Measurements from ENCODE around the gene KRTAP1-4. TPM values are rescaled to one million over a fixed set of nuclear protein-coding genes. Genes with fewer than 3 reads are reported as not detected.

KRTAP1-4 gene
- not detected in 5 replicates for total RNA-seq (2022; extraction: Qiagen RNA extraction)

GRCh38 chr17:41029633-41030245 lies at the start of gene KRTAP1-4:
KRTAP1-4 (minus strand) TSS chr17:41030195; CDS start chr17:41030078, 117 bp downstream.

DNA sequence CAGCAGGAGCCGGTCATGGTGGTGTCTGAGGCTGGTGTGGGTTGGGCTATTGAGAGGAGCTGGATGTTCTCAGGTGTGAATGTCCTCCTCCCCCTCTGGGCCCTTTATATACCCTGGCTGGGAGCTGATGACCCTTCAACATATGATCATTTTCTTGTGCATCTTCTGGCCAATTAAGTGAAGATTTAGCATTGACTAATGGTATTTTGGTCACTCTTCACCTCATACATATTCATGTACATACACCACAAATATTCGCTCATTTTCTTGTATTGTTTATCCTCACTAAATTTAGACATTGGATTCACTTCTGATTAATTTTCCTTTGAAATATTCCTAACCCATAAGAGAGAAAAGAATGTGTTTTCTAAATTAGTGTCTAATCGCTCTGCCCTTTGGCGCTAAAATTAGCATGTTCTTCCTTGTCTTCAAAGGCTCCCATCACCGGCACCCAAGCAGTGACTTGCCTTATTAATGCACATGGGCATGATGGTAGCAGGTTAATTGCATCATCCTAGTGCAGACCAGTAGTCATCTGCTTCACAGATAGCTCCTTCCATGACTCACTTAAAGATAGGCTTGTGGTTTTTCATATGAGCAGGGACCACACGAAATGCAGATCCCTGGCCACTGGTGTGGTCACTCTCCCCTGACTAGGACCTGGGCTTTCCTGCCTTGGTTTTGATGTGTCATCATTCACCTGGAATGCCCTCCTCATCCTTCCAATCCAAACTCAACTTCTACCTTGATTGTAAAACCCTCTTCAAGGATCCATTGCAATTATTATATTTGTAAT lies 36.0 kb upstream of the KRTAP1-4 start, which contains the start of gene KRTAP2-4:
Gene KRTAP2-4 (minus strand): TSS at position 51 of the 796 bp plus-strand sequence. CDS start 34 bp downstream, at position 17.

DNA sequence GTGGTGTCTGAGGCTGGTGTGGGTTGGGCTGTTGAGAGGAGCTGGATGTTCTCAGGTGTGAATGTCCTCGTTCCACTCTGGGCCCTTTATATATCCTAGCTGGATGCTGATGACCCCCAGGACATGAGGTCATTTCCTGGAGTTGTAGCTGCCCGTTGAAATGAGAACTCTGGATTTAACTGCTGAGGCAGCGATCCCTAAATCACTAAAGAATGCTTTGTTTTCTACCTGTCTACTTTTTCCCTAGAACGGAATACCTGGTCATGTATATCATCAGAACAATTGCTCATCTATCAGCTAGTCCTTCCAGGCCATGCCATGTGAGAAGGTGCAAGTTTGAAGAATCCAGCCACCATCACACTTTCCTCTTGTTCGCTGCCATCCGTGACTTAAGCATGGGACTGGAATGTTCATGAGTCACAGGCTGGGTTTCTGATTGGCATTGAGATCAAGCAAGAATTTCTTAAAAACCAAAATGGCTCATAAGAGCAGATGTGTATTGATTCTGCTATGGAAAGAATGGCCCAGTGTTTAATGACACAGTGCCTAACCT lies 30.1 kb upstream of the KRTAP1-4 start, which contains the start of gene KRTAP2-3:
Gene KRTAP2-3 (minus strand): TSS at position 63 of the 553 bp plus-strand sequence. CDS start 64 bp downstream, outside the sequence.

GRCh38 chr17:41055130-41055529 lies 25.1 kb upstream of the KRTAP1-4 start, which contains the start of gene KRTAP2-2:
KRTAP2-2 (minus strand) TSS chr17:41055230; CDS start chr17:41055211, 19 bp downstream.

GRCh38 chr17:41046735-41047465 lies 16.9 kb upstream of the KRTAP1-4 start, which contains the start of gene KRTAP2-1:
KRTAP2-1 (minus strand) TSS chr17:41047316; CDS start chr17:41047267, 49 bp downstream.

GRCh38 chr17:41040783-41041571 lies 11.0 kb upstream of the KRTAP1-4 start, which contains the start of gene KRTAP1-1:
KRTAP1-1 (minus strand) TSS chr17:41041450; CDS start chr17:41041397, 53 bp downstream.

DNA sequence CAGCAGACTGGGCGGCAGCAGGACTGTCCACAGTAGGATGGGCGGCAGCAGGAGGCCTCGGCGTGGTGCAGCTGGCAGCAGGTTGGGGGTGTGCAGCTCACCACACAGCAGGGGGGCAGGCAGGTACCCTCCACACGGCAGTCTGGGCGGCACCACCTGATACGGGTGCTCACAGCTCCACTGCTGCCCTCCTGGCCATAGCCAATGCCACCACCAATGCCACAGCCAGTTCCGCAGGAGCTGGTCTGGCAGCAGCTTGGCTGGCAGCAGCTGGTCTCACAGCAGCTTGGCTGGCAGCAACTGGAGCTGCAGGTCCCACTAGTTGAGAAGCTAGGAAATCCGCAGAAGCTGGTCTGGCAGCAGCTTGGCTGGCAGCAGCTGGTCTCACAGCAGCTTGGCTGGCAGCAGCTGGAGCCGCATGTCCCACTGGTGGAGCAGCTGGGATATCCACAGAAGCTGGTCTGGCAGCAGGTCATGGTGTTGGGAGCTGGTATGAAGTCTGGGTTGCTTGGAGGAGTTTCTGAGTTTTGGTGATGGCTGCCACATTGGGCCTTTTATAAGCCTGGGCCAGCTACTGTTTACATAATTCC lies 4.4 kb upstream of the KRTAP1-4 start, which contains the start of gene KRTAP1-3:
Gene KRTAP1-3 (minus strand): TSS at position 529 of the 590 bp plus-strand sequence. CDS start 53 bp downstream, at position 476.

GRCh38 chr17:41026715-41027471 lies 3.1 kb downstream of the KRTAP1-4 start, which contains the start of gene KRTAP1-5:
KRTAP1-5 (minus strand) TSS chr17:41027208; CDS start chr17:41027155, 53 bp downstream.

DNA sequence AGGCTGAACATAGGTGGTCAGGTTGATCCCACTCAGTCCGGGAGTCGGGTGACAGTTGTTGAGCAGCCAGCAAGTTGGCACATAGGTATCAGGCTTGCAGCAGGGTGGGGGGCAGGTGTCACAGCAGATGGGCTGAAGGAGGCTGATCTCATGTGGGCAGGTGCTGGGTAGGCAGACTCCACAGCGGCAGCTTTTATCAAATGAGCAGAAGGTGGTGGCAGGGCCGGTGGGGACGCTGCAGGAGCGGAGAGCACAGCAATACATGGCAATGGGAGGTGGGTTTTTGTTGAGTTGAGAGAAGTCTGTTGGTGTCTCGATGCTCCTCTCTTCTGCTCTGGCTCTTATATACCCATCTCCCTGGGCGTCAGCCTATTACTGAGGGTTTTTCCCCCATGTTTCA lies 21.2 kb downstream of the KRTAP1-4 start, which contains the start of gene KRTAP3-1:
Gene KRTAP3-1 (minus strand): TSS at position 318 of the 400 bp plus-strand sequence. CDS start 54 bp downstream, at position 264.

GRCh38 chr17:40999563-40999962 lies 30.4 kb downstream of the KRTAP1-4 start, which contains the start of gene KRTAP3-2:
KRTAP3-2 (minus strand) TSS chr17:40999906; CDS start chr17:40999853, 53 bp downstream.

DNA sequence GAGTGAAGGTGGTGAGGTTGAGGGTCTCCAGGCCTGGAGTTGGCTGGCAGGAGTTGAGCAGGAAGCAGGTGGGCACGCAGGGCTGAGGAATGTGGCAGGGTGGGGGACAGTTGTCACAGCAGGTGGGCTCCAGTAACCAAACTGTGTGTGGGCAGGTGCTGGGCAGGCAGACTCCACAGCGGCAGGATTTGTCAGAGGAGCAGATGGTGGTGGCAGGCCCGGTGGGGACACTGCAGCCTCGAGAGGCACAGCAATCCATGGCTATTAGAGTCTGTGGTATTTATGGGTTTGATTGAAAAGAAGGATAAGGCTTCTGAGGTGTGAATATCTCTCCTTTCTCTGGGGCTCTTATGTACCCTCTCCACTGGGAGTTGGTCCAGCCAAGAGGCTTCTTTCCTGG lies 36.2 kb downstream of the KRTAP1-4 start, which contains the start of gene KRTAP3-3:
Gene KRTAP3-3 (minus strand): TSS at position 326 of the 400 bp plus-strand sequence. CDS start 67 bp downstream, at position 259.

DNA sequence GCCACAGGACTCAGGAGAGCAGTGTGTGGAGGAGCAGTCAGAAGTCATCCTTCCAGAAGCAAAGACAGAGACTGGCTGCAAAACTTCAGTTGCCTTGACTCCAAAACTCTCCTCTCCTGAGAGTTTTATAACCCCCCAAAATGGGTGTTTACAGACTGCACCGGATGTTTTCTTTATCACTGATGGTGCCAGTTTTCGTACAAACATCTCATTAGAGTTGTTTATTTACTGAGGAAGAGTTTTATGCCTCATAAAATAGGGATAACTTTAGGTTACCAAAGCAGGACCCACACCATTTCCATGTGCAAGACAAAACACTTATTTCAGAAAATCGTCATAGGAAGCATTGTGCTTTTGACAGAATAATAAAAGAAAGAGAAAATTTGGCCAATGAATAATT lies 45.8 kb downstream of the KRTAP1-4 start, which contains the start of gene KRT40:
Gene KRT40 (minus strand): TSS at position 101 of the 400 bp plus-strand sequence. CDS start 53 bp downstream, at position 48.

Other genes starting within 250 kb of the KRTAP1-4 start
- gene KRT27, start 247.6 kb downstream of the KRTAP1-4 start, total RNA-seq (2022; extraction: Qiagen RNA extraction) = 0.06 TPM in 1 of 5 replicates, not detected in the others
- gene KRT28, start 230.2 kb downstream of the KRTAP1-4 start, total RNA-seq (2022; extraction: Qiagen RNA extraction) = not detected in 5 replicates
- gene KRT10, start 207.6 kb downstream of the KRTAP1-4 start, total RNA-seq (2022; extraction: Qiagen RNA extraction) = 61.8 to 120 TPM (median 113 TPM) in 5 replicates
- not detected in 5 replicates for gene KRT12, start 163.0 kb downstream of the KRTAP1-4 start, total RNA-seq (2022; extraction: Qiagen RNA extraction)
- 0.14 to 0.41 TPM (median 0.17 TPM) in 5 replicates for gene KRT20, start 145.0 kb downstream of the KRTAP1-4 start, total RNA-seq (2022; extraction: Qiagen RNA extraction)
- gene KRT23, start 92.5 kb downstream of the KRTAP1-4 start, total RNA-seq (2022; extraction: Qiagen RNA extraction) = 0.08 to 0.29 TPM (median 0.11 TPM) in 4 of 5 replicates, not detected in the other
- gene KRT39, start 63.2 kb downstream of the KRTAP1-4 start, total RNA-seq (2022; extraction: Qiagen RNA extraction) = not detected in 5 replicates
- gene KRT40, start 45.9 kb downstream of the KRTAP1-4 start, total RNA-seq (2022; extraction: Qiagen RNA extraction) = not detected in 5 replicates
- not detected in 5 replicates for gene KRTAP3-3, start 36.0 kb downstream of the KRTAP1-4 start, total RNA-seq (2022; extraction: Qiagen RNA extraction)
- gene KRTAP3-2, start 30.3 kb downstream of the KRTAP1-4 start, total RNA-seq (2022; extraction: Qiagen RNA extraction) = 0.26 to 0.44 TPM (median 0.29 TPM) in 5 replicates
- gene KRTAP3-1, start 21.1 kb downstream of the KRTAP1-4 start, total RNA-seq (2022; extraction: Qiagen RNA extraction) = 0.24 TPM in 1 of 5 replicates, not detected in the others
- gene KRTAP1-5, start 3.0 kb downstream of the KRTAP1-4 start, total RNA-seq (2022; extraction: Qiagen RNA extraction) = not detected in 5 replicates
- not detected in 5 replicates for gene KRTAP1-3, start 4.7 kb upstream of the KRTAP1-4 start, total RNA-seq (2022; extraction: Qiagen RNA extraction)
- gene KRTAP1-1, start 11.3 kb upstream of the KRTAP1-4 start, total RNA-seq (2022; extraction: Qiagen RNA extraction) = not detected in 5 replicates
- gene KRTAP2-1, start 17.1 kb upstream of the KRTAP1-4 start, total RNA-seq (2022; extraction: Qiagen RNA extraction) = not detected in 5 replicates
- not detected in 5 replicates for gene KRTAP2-2, start 25.0 kb upstream of the KRTAP1-4 start, total RNA-seq (2022; extraction: Qiagen RNA extraction)
- 0.20 to 0.22 TPM in 2 of 5 replicates, not detected in the others for gene KRTAP2-3, start 29.9 kb upstream of the KRTAP1-4 start, total RNA-seq (2022; extraction: Qiagen RNA extraction)
- not detected in 5 replicates for gene KRTAP2-4, start 35.7 kb upstream of the KRTAP1-4 start, total RNA-seq (2022; extraction: Qiagen RNA extraction)
- not detected in 5 replicates for gene KRTAP4-7, start 54.0 kb upstream of the KRTAP1-4 start, total RNA-seq (2022; extraction: Qiagen RNA extraction)
- gene KRTAP4-8, start 67.9 kb upstream of the KRTAP1-4 start, total RNA-seq (2022; extraction: Qiagen RNA extraction) = not detected in 5 replicates
- gene KRTAP4-16, start 72.0 kb upstream of the KRTAP1-4 start, total RNA-seq (2022; extraction: Qiagen RNA extraction) = not detected in 5 replicates
- gene KRTAP4-9, start 75.2 kb upstream of the KRTAP1-4 start, total RNA-seq (2022; extraction: Qiagen RNA extraction) = not detected in 5 replicates
- not detected in 5 replicates for gene KRTAP4-11, start 88.2 kb upstream of the KRTAP1-4 start, total RNA-seq (2022; extraction: Qiagen RNA extraction)
- gene KRTAP4-12, start 94.0 kb upstream of the KRTAP1-4 start, total RNA-seq (2022; extraction: Qiagen RNA extraction) = not detected in 5 replicates
- gene KRTAP4-6, start 110.3 kb upstream of the KRTAP1-4 start, total RNA-seq (2022; extraction: Qiagen RNA extraction) = not detected in 5 replicates
- gene KRTAP4-5, start 119.6 kb upstream of the KRTAP1-4 start, total RNA-seq (2022; extraction: Qiagen RNA extraction) = not detected in 5 replicates
- gene KRTAP4-4, start 130.6 kb upstream of the KRTAP1-4 start, total RNA-seq (2022; extraction: Qiagen RNA extraction) = not detected in 5 replicates
- not detected in 5 replicates for gene KRTAP4-3, start 138.0 kb upstream of the KRTAP1-4 start, total RNA-seq (2022; extraction: Qiagen RNA extraction)
- not detected in 5 replicates for gene KRTAP4-2, start 148.0 kb upstream of the KRTAP1-4 start, total RNA-seq (2022; extraction: Qiagen RNA extraction)
- 0.10 to 0.29 TPM (median 0.16 TPM) in 3 of 5 replicates, not detected in the others for gene KRTAP4-1, start 154.7 kb upstream of the KRTAP1-4 start, total RNA-seq (2022; extraction: Qiagen RNA extraction)
- gene KRTAP9-1, start 159.7 kb upstream of the KRTAP1-4 start, total RNA-seq (2022; extraction: Qiagen RNA extraction) = not detected in 5 replicates
- not detected in 5 replicates for gene KRTAP9-2, start 196.5 kb upstream of the KRTAP1-4 start, total RNA-seq (2022; extraction: Qiagen RNA extraction)
- gene KRTAP9-3, start 202.3 kb upstream of the KRTAP1-4 start, total RNA-seq (2022; extraction: Qiagen RNA extraction) = not detected in 5 replicates
- not detected in 5 replicates for gene KRTAP9-8, start 207.8 kb upstream of the KRTAP1-4 start, total RNA-seq (2022; extraction: Qiagen RNA extraction)
- gene KRTAP9-4, start 219.5 kb upstream of the KRTAP1-4 start, total RNA-seq (2022; extraction: Qiagen RNA extraction) = not detected in 5 replicates
- not detected in 5 replicates for gene KRTAP9-9, start 225.2 kb upstream of the KRTAP1-4 start, total RNA-seq (2022; extraction: Qiagen RNA extraction)
- gene KRTAP9-6, start 235.2 kb upstream of the KRTAP1-4 start, total RNA-seq (2022; extraction: Qiagen RNA extraction) = not detected in 5 replicates
- not detected in 5 replicates for gene KRTAP9-7, start 245.5 kb upstream of the KRTAP1-4 start, total RNA-seq (2022; extraction: Qiagen RNA extraction)